Measurements from ENCODE around the gene ME3.

Gene ME3

DNA sequence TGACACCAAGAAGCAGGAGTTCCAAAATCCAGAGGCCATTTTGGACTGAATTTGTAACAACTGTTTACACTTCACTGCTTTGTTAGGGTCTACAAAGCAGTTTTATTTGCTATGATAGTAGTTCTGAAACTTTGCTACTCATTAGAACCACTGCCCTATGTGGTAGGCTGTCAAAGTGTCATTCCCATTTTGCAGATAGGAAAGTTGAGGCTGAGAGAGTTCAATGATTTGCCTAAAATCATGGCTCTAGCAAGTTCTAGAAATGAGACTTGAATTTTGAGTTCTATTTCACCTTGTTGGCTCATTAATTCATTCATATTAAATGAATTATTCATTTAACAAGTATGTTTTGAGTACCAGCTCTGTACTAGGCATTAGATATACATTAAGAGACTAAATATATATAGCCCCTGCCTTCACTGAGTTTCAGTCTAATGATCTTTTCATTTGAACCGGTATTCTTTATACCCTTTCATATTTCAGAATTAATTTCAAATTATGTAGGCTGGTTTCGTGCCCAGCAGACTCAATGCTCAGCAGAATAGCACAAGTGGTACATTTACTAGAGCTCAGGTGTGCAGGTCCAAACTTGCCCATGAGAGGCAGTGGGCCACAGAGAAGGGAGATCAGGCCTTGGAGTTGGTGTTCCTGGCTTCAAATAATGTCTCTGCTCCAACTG, 93.5 kb downstream of the ME3 start:
- no peak for DNase-seq (ENCODE audit: low read depth)
- H3K4me3 ChIP-seq (ENCODE audit: low read depth, low read length) = no peak overlapping the region
- no peak for TF ChIP-seq CTCF (IDR thresholded peaks at IDR 0.05; ENCODE audit: low read depth, low read length, missing control alignments)

- H3K4me3 ChIP-seq (ENCODE audit: low read depth, low read length) = no peak overlapping the region
- no peak for TF ChIP-seq CTCF (IDR thresholded peaks at IDR 0.05; ENCODE audit: low read depth, low read length, missing control alignments)
- DNase-seq (ENCODE audit: low read depth) = no peak
These were observed 94.5 kb downstream of the ME3 start for GRCh38 chr11:86577644-86578636.

DNA sequence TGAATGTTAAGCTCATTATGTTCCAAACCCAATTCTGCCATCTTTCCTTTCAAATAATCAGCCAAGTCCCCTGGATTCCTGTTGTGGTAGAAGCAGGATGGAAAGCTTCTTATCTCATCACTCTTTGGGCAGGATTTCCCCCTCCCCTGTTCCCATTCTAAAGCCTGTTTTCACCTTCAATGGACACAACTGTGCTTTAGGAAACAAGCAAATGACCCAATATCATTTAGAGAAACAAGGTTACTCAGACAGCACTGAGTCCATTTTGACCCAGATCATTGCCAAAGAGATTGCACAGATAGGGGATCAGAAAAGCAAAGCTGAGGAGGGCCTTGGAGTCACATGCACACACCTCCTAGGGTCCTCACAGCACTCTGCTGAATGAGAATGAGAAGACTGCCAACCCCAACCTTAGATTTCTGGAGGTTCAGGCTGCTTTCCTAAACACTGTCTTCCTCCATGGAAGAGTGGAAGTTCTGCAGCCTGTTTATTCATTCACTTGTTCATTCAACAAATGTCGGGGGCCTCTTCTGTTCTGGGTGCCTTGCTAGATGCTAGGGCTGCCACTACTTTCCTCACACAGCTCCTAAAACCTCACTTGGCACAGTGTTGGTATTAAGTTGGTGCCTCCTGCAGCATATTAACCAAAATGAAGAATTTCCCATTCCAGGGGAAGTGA, 95.3 kb downstream of the ME3 start:
- DNase-seq (ENCODE audit: low read depth) = no peak
- H3K4me3 ChIP-seq (ENCODE audit: low read depth, low read length) = no peak overlapping the region
- no peak for TF ChIP-seq CTCF (IDR thresholded peaks at IDR 0.05; ENCODE audit: low read depth, low read length, missing control alignments)

DNA sequence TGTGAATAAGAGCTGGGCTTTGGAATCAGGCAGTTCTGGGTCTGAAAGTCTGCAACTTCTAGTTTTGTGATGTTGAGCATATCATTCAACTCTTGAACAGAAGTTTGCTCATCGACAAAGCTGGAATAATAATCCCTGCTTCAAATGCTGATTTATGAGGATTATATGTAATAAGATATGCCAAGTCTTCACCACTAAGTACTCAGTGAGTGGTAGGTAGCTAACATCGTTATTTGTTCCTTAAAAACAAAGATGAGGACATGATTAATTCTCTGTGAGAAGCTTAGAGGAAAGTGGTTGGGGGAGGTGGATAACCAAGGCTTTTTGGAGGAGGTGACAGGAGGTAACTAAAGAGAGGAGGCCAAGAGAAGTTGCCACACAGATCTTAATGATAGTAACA, 96.5 kb downstream of the ME3 start:
- H3K4me3 ChIP-seq (ENCODE audit: low read depth, low read length) = no peak overlapping the region
- no peak for DNase-seq (ENCODE audit: low read depth)
- no peak for TF ChIP-seq CTCF (IDR thresholded peaks at IDR 0.05; ENCODE audit: low read depth, low read length, missing control alignments)

DNA sequence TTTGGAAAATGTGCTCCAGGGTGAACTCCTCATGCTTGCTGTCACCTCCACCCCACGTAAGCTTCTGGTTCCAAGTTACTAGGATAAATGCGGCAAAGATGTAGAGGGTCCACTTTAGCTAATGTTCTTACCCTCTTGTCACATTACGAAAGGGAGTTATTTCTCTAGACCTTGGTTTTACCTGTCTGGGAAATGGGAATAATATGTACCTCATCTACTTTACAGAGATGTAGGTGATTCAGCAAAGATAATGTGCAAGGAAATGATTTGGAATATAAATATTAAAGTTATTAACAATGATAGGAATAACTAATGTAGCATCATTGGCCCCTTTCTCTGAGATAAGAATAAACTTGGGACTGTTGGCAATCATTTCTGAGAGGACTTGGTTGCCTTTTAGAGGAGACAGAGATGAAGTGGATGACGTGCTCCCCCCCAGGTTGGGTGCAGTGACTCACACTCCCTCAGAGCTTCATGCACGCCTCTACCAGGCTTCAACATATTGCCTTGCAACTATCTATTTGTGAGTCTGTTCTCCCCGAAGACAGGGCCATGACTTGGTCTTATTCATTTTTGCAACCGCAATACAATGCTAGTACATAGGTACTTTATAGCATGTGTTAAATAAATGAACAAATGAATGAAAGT, 97.1 kb downstream of the ME3 start:
- no peak for DNase-seq (ENCODE audit: low read depth)
- H3K4me3 ChIP-seq (ENCODE audit: low read depth, low read length) = no peak overlapping the region
- no peak for TF ChIP-seq CTCF (IDR thresholded peaks at IDR 0.05; ENCODE audit: low read depth, low read length, missing control alignments)

DNA sequence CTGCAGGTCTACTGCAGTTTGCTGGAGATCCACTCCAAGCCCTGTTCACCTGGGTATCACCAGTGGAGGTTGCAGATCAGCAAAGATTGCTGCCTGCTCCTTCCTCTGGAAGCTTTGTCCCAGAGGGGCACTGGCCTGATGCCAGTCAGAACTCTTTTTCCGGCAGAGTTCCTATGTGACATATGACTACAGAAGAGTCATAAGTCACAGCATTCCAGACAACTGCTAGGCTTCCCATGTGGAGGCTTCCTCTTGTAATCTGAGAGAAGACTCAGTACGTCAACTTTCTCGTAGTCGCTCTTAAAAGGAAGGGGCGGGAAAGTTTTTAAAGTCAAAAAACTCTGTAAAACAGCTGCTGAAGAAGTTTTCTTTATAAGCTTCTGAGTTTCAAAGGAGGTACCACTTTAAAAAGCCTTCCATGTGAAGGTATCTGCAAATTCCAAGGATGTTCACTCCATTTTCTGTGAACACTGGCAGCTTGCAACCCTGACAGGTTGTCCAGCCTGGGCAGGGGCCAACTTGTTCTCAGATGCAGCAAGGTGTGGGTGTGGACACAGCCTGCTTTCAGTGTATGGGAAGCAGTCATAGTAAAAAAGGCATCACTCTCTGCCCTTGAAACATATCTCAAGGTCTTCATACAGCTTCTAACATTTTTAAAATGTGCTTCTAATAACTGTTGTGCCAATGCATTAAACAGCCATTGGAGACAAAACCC, 97.8 kb downstream of the ME3 start:
- TF ChIP-seq CTCF (IDR thresholded peaks at IDR 0.05; ENCODE audit: low read depth, low read length, missing control alignments) = no peak
- no peak overlapping the region for H3K4me3 ChIP-seq (ENCODE audit: low read depth, low read length)
- DNase-seq (ENCODE audit: low read depth) = no peak
